ENCODE measurements around the gene SHB.

The SHB gene

GRCh38 chr9:37953206-37953774 is 115.7 kb downstream of the SHB start:
- no peak for DNase-seq (ENCODE audit: low read depth, low spot score)

- no peak for DNase-seq (ENCODE audit: low read depth, low spot score)
Observed at GRCh38 chr9:37952731-37953130, 116.3 kb downstream of the SHB start.

- no peak for DNase-seq (ENCODE audit: low read depth, low spot score)
Observed at GRCh38 chr9:37951671-37952449, 117.2 kb downstream of the SHB start.

GRCh38 chr9:37950561-37950960 is 118.5 kb downstream of the SHB start:
- DNase-seq (ENCODE audit: low read depth, low spot score) = no peak

GRCh38 chr9:37949576-37949975 is 119.5 kb downstream of the SHB start:
- DNase-seq (ENCODE audit: low read depth, low spot score) = no peak

- DNase-seq (ENCODE audit: low read depth, low spot score) = no peak
Observed at GRCh38 chr9:37948417-37948980, 120.5 kb downstream of the SHB start.

GRCh38 chr9:37947977-37948376 is 121.0 kb downstream of the SHB start:
- DNase-seq (ENCODE audit: low read depth, low spot score) = no peak

GRCh38 chr9:37947471-37947870 is 121.6 kb downstream of the SHB start:
- no peak for DNase-seq (ENCODE audit: low read depth, low spot score)

GRCh38 chr9:37946971-37947370 is 122.1 kb downstream of the SHB start:
- no peak for DNase-seq (ENCODE audit: low read depth, low spot score)

- DNase-seq (ENCODE audit: low read depth, low spot score) = no peak
Observed at GRCh38 chr9:37946041-37946440, 123.0 kb downstream of the SHB start.

GRCh38 chr9:37944671-37945481 is 124.2 kb downstream of the SHB start:
- no peak for DNase-seq (ENCODE audit: low read depth, low spot score)

- no peak for DNase-seq (ENCODE audit: low read depth, low spot score)
Observed at GRCh38 chr9:37944266-37944650, 124.8 kb downstream of the SHB start.

GRCh38 chr9:37943345-37944265 is 125.4 kb downstream of the SHB start:
- DNase-seq (ENCODE audit: low read depth, low spot score) = no peak

- DNase-seq (ENCODE audit: low read depth, low spot score) = no peak
Observed at GRCh38 chr9:37942621-37943344, 126.2 kb downstream of the SHB start.

- DNase-seq (ENCODE audit: low read depth, low spot score) = no peak
Observed at GRCh38 chr9:37941253-37941652, 127.8 kb downstream of the SHB start.

GRCh38 chr9:37939575-37940095 is 129.4 kb downstream of the SHB start:
- no peak for DNase-seq (ENCODE audit: low read depth, low spot score)

GRCh38 chr9:37938121-37938891 is 130.7 kb downstream of the SHB start:
- no peak for DNase-seq (ENCODE audit: low read depth, low spot score)

- no peak for DNase-seq (ENCODE audit: low read depth, low spot score)
Observed at GRCh38 chr9:37937366-37937765, 131.7 kb downstream of the SHB start.

- DNase-seq (ENCODE audit: low read depth, low spot score) = no peak
Observed at GRCh38 chr9:37936965-37937364, 132.1 kb downstream of the SHB start.

GRCh38 chr9:37936376-37936775 is 132.7 kb downstream of the SHB start:
- DNase-seq (ENCODE audit: low read depth, low spot score) = no peak
